ENCODE data around the gene MOCOS. TPM values are rescaled to one million over a fixed set of nuclear protein-coding genes. Genes with fewer than 3 reads are reported as not detected.

Gene MOCOS
- total RNA-seq, 1 experiment from 2014 or later: 3.0 TPM

DNA sequence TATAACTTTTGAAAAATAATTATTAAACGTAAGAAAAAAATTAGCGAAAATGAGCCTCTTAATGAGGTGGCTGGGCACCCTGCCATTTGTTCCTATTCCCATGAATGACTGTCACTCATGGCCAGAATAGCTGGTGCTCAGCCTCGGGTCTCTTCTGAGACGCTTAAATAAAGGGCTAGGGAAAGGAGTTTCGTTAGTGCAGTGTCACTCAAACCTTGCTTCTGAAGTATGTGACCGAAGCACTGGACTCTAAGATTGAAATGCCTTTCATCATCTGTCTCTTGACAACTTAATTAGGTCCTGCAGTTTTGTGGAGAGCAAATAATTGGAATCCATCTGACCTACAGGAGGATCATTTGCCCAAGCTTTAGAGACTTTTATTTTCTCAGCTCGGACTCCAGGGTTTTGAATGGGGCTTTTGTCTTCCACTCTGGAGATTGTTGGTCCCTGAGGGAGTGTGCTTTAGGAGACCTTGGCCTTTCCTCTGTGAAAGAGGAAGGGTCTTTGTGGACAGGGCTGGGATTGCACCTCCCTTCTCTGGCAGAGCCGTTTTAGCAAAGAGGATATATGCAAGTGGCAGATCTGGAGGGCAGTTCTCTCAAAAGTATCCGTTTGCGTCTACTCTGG, 67.9 kb downstream of the MOCOS start:
- Histone ChIP-seq H3K36me3 (ENCODE audit: control insufficient read depth, insufficient read depth, low read length) (no peaks in the 10 kb centered on the region), H3K4me1 (ENCODE audit: control insufficient read depth, insufficient read depth, low read length) (no peaks in the 10 kb centered on the region), H3K9me3 (ENCODE audit: control insufficient read depth, insufficient read depth, low read depth, low read length) (no peaks in the 10 kb centered on the region), H3K27ac (ENCODE audit: low read length) (no peak overlapping the region), H3K27me3 (ENCODE audit: control insufficient read depth, insufficient read depth, low read length) (no peaks in the 10 kb centered on the region), H3K4me3 (ENCODE audit: low read depth in 2 of 2, low read length in 2 of 2) (no peak overlapping the region)
- CTCF ChIA-PET: no interaction called here
- no TSS peak for BruUV-seq (replicated peaks)
- in situ Hi-C loops (cut with HindIII; ENCODE audit: low pct_unique_long_range_greater_than_20kb, low sequenced_read_pairs): no loop called here
- POLR2A ChIA-PET: interaction anchor here (0.6 kb wide), 1 partner anchor 9 kb away, joined by 6 read pairs; no protein-coding TSS in a partner anchor
- intact Hi-C loops (cut with micrococcal nuclease; ENCODE audit: unreplicated experiment): no loop called here
- TF ChIP-seq POLR2AphosphoS5 (IDR thresholded peaks at IDR 0.05; ENCODE audit: low read depth, low read length) (no peak), SIN3A (IDR thresholded peaks at IDR 0.05; ENCODE audit: borderline replicate concordance, insufficient read depth, low read depth, low read length) (no peak), TCF7L2 (IDR thresholded peaks at IDR 0.05; ENCODE audit: low read depth, low read length) (no peak)
- TF ChIP-seq, protein P1, sequence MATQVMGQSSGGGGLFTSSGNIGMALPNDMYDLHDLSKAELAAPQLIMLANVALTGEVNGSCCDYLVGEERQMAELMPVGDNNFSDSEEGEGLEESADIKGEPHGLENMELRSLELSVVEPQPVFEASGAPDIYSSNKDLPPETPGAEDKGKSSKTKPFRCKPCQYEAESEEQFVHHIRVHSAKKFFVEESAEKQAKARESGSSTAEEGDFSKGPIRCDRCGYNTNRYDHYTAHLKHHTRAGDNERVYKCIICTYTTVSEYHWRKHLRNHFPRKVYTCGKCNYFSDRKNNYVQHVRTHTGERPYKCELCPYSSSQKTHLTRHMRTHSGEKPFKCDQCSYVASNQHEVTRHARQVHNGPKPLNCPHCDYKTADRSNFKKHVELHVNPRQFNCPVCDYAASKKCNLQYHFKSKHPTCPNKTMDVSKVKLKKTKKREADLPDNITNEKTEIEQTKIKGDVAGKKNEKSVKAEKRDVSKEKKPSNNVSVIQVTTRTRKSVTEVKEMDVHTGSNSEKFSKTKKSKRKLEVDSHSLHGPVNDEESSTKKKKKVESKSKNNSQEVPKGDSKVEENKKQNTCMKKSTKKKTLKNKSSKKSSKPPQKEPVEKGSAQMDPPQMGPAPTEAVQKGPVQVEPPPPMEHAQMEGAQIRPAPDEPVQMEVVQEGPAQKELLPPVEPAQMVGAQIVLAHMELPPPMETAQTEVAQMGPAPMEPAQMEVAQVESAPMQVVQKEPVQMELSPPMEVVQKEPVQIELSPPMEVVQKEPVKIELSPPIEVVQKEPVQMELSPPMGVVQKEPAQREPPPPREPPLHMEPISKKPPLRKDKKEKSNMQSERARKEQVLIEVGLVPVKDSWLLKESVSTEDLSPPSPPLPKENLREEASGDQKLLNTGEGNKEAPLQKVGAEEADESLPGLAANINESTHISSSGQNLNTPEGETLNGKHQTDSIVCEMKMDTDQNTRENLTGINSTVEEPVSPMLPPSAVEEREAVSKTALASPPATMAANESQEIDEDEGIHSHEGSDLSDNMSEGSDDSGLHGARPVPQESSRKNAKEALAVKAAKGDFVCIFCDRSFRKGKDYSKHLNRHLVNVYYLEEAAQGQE (IDR thresholded peaks at IDR 0.05; ENCODE audit: insufficient read depth in 1 of 2, low read depth in 2 of 2, low read length in 1 of 2): no peak
- TF ChIP-seq, protein P2, sequence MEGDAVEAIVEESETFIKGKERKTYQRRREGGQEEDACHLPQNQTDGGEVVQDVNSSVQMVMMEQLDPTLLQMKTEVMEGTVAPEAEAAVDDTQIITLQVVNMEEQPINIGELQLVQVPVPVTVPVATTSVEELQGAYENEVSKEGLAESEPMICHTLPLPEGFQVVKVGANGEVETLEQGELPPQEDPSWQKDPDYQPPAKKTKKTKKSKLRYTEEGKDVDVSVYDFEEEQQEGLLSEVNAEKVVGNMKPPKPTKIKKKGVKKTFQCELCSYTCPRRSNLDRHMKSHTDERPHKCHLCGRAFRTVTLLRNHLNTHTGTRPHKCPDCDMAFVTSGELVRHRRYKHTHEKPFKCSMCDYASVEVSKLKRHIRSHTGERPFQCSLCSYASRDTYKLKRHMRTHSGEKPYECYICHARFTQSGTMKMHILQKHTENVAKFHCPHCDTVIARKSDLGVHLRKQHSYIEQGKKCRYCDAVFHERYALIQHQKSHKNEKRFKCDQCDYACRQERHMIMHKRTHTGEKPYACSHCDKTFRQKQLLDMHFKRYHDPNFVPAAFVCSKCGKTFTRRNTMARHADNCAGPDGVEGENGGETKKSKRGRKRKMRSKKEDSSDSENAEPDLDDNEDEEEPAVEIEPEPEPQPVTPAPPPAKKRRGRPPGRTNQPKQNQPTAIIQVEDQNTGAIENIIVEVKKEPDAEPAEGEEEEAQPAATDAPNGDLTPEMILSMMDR (IDR thresholded peaks at IDR 0.05): no peak
- ATAC-seq (no peak), DNase-seq (ENCODE audit: low read depth, low spot score) (no peak)

DNA sequence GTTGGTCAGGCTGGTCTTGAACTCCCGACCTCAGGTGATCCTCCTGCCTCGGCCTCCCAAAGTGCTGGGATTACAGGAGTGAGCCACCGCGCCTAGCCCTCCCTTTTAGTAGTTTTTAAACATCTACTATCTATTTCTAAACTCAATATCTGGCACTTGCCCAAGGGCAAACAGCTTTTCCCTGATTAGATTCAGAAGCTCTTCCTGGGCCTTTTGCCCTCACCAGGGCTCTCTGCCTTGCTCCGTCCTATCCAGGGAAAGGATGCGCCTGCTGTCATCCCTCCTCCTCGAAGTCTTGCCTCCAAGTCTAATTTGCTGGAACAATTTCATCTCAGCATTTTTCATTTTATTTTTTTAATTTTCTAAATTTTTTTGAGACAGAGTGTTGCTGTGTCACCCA, 68.8 kb downstream of the MOCOS start:
- DNase-seq (ENCODE audit: low read depth, low spot score) (no peak), ATAC-seq (no peak)
- H3K27me3 ChIP-seq (ENCODE audit: control insufficient read depth, insufficient read depth, low read length): no peaks in the 10 kb centered on the region
- no peaks in the 10 kb centered on the region for H3K9me3 ChIP-seq (ENCODE audit: control insufficient read depth, insufficient read depth, low read depth, low read length)
- H3K4me1 ChIP-seq (ENCODE audit: control insufficient read depth, insufficient read depth, low read length): no peaks in the 10 kb centered on the region
- no peak overlapping the region for H3K27ac ChIP-seq (ENCODE audit: low read length)
- TF ChIP-seq, protein P1 (IDR thresholded peaks at IDR 0.05; ENCODE audit: insufficient read depth in 1 of 2, low read depth in 2 of 2, low read length in 1 of 2): no peak
- TF ChIP-seq TCF7L2 (IDR thresholded peaks at IDR 0.05; ENCODE audit: low read depth, low read length) (no peak), SIN3A (IDR thresholded peaks at IDR 0.05; ENCODE audit: borderline replicate concordance, insufficient read depth, low read depth, low read length) (no peak), POLR2AphosphoS5 (IDR thresholded peaks at IDR 0.05; ENCODE audit: low read depth, low read length) (no peak)
- TF ChIP-seq, protein P2 (IDR thresholded peaks at IDR 0.05): no peak
- ChIA-PET POLR2A (no interaction called here), CTCF (no interaction called here)
- in situ Hi-C loops (cut with HindIII; ENCODE audit: low pct_unique_long_range_greater_than_20kb, low sequenced_read_pairs) (no loop called here), intact Hi-C loops (cut with micrococcal nuclease; ENCODE audit: unreplicated experiment) (no loop called here)
- H3K4me3 ChIP-seq (ENCODE audit: low read depth in 2 of 2, low read length in 2 of 2): no peak overlapping the region
- no TSS peak for BruUV-seq (replicated peaks)
- H3K36me3 ChIP-seq (ENCODE audit: control insufficient read depth, insufficient read depth, low read length): no peaks in the 10 kb centered on the region
